Putamen (tissue), 1 donor: ENCODE measurements around the gene CLDN10.
"Not testable (repeated sequence)": the region's sequence is repeated elsewhere in the genome, so short reads cannot be mapped to it uniquely, and the experiment has no call there.

Experiments used
- DNase-seq: peaks from one replicate; pipeline ENCODE4 v3.0.0-alpha.2; 2016; ENCODE audit warnings: low spot score

CLDN10 gene

DNA sequence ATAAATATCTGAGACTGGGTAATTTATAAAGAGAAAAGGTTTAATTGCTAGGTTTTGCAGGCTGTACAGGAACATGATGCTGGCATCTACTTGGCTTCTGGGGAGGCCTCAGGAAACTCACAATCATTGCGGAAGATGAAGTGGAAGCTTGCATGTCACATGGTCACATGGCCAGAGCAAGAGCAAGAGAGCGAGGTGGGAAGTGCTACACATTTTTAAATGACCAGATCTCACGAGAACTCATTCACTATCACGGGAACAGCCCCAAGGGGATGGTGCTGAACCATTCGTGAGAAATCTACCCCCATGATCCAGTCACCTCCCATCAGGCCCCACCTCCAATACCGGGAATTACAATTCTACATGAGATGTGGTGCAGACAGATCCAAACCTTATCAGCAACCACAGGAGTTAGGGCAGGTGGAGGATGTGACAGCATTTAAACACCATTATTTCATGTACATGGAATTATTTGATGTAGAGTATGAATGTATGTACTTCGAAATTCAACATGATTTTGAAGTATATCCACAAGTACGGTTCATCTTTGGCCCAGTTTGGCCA lies 10.5 kb upstream of the CLDN10 start:
- no peak for DNase-seq

DNA sequence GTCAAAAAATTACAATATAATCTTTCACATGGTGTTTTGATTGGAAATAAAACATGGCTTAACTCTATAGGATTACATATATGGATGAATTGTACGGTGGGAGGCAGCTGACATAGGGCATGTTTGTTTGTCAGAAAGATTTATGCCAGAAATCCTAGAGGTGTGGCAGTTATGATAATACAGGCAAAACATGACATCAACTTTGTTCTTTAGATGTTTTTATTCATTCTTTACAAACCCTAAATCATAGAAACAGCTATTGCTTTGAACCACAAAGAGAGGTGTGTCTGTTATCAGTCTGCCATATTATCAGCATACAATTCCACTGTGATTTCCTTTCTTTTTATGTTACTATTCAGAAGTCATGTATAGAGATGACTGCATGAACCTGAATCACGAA lies 8.2 kb upstream of the CLDN10 start:
- no peak for DNase-seq

DNA sequence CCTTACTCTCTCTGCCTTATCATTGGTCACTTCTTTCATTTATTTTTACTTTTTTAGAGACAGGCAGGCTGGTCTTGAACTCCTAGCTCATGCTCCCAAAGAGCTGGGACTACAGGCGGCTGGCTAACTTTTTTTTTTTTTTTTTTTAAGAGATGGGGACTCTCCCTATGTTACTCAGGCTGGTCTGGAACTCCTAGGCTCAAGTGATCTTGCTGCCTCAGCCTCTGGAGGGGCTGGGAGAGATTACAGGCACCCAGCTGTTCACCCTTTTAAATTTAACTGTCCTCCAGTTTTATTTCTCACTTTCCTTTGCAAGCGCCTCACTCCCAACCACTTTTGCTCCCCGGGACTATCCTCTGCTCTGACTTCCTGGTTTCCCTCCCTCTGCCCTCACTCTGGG lies 5.6 kb upstream of the CLDN10 start:
- no peak for DNase-seq

DNA sequence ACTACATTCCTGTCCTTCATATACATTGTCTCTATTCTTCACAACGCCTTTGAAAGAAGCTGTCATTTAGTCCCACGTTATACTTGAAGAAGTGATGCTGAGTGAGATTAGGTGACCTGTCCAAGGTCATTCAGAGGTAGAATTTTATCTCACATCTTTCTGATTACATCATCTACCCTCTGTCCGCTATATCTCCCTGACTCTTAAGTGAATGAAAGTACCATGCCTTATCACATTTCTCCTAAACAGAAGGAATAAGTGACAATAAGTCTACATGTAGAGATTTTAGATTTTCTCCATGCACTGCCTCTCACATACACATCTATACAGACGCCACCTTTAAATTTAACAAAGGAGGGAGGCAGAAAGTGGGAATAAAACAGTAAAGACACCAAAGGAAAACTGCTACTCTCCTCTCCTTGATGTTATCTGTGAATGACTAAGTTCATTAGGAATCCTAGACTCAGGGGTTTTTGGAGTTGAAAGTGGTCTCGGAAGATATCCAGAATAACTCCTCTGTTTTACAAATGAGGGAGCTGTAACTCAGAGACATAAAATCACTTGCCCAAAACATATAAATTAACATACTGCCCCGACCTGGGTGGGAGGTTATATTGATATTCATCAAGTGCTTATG lies 4.9 kb upstream of the CLDN10 start:
- no peak for DNase-seq

DNA sequence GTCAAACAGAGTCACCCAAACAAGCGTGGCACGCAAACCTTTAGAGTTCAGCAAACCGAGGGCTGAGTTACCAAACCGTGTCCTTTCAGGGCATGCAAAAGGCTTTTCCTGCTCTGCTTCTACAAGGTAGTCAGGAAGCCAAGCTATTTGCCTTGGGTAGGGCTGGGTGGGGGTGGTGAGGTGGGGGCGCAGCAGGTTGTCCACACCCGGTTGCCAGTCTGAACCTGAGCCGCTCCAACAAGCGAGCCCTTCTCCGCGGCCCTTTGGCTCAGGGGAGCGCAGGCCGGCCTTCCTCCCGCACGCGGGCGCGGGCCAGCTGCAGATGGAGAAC lies 347 bp upstream of the CLDN10 start:
- DNase-seq = no peak

DNA sequence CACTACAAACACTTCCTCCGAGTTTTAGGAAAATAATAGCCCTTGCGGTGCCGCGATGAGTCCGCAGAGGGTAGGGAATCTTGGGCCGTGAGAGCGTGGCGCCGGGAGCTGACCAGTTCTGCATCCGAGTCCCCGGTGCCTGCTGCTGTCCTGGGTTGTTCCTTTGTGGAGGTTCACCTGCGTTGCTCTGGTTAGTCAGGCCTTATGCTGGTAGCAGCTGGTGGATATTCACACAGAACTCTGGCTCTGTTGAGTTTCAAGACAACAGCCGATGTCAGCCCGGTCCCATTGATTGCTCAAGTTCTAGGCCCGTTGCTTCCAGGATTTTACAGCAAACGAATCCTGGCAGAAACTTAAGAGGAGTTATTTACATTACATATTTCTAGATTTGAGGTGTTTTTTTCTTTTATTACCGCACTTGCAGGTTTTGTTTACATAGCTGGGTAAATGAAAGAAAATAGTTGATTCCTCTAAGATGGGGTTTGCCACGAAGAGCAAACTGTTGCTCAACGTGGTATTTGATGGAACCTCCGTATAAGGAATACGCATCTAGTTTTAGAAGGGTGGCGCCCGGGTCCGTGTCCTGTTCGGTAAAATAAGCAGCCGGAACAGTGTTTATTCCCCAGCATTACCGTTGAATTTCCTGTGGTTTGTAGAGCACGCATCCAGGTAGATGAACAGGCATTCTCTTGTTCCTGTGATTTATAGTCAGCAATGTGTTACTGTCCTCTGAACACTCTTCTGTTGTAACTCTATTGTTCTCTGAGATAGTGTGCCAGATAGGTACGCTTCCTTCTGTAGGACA lies 1.3 kb downstream of the CLDN10 start:
- DNase-seq = no peak

DNA sequence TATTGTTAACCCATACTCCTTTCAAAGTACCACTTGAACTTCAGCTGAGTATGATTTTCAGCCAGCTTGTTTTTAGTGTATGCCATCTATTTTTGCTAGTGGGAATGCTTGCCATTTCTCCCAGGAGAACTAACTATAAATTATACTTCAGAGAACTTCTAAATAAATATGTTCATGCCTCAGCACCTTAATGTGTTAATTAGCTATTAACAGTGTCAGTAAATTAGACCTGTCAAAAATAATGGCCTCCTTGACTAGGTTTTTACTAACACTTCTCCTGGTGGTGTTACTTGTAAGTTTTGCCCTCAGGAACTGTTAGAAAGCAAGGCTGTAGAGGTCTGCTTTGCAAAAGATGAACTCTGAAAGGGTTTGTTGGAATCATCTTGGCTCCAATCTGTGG lies 4.5 kb downstream of the CLDN10 start:
- DNase-seq = no peak

DNA sequence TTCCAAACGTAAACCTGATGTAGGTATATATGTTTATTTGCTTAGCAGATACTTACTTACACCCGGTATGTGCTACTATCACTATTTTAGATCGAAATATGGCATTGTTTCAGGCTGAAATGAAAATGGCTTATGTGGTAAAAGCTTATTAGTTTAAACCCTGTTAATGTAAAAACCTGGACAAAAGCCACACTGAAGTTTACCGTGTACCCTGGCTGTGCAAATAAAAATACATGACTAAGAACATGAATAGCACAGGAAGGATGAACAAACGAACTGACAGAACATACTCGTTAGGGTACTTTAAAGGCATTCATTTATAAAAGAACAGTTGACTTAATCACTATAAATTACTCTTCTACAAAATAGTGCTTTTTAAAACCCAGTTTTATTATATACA lies 6.6 kb downstream of the CLDN10 start:
- no peak for DNase-seq

DNA sequence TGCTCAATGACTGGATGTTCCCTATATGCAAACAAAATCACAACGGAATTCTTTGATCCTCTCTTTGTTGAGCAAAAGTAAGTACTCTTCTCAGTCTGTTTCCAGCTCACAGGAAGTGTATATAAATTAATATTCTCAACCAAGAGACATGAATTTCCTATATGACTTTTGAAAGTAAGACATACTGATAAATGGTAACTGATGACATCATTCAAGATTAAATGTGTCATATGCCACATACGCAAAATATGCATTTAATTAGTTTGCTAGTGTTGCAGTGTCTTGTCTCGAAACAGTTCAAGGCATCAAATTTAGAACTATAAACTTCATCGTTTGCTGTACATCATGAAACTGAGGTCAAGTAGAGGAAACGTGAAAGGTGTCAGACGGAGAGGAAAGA lies 7.9 kb downstream of the CLDN10 start:
- DNase-seq = no peak

DNA sequence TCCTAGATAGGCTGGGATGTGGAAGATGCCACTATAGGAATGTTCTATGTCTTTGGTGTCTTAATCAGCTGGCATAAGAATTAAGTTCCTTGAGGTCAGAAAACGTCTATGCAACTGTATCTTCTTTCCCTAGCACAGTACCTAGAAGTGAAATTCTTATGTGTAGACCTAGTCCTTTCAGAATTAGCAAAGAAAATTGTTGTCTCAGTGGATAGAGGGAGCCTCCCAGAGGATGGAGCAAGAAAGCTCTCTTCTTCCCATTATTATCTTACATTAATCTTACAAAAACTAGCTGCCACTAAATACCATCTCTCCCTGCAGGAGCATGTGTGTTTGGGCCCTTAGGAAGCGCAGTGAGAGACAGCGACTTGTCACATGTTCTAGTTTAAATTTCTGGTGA lies 11.6 kb downstream of the CLDN10 start:
- DNase-seq = no peak

DNA sequence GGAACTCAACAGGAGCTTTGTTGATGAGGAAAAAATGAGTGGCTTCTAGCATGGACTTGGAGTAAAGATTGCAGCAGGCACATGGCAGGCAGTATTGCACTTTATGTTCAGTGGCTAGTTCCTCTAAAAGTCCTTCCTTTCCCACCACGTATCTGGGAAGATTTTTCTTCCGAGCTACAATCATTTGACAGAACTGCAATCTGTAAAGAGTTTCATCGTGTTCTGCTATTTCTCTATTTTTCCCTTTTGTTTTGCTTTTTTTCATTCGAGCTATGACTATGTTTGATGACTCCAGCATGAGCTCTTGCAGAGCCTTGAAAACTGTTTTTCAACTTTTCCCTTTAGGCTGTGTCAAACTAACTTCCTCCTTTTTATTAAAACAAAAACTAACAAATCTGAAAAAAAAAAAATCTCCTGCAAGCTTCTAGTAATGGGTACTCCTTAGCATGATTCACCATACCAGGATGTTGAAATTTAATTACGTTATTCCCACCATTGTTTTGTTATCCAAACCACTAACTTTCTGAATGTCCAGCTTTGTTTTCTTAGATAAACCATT lies 12.3 kb downstream of the CLDN10 start:
- DNase-seq = no peak

DNA sequence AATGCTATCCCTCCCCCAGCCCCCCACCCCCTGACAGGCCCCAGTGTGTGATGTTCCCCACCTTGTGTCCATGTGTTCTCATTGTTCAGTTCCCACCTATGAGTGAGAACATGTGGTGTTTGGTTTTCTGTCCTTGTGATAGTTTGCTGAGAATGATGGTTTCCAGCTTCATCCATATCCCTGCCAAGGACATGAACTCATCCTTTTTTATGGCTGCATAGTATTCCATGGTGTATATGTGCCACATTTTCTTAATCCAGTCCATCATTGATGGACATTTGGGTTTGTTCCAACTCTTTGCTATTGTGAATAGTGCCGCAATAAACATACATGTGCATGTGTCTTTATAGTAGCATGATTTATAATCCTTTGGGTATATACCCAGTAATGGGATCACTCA lies 13.2 kb downstream of the CLDN10 start:
- DNase-seq = not testable (repeated sequence)

DNA sequence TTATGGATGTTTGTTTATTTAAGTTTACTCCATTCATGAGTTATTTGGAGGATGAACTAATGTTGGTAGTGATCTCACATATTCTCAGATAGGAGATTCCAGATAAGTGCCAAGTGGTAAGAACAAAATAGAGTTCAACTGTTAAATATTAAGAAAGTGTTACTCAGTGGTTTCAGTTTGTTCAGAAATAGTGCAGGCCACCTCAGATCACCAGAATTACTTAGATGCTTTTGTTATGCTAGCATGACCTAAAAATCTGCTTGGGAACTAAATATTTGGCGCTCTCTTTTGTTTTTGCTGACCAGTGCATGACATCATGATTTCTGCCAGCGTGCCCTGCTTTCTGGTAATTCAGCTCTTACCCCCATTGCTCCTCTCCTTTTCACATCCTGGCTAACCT lies 15.6 kb downstream of the CLDN10 start:
- DNase-seq = no peak

DNA sequence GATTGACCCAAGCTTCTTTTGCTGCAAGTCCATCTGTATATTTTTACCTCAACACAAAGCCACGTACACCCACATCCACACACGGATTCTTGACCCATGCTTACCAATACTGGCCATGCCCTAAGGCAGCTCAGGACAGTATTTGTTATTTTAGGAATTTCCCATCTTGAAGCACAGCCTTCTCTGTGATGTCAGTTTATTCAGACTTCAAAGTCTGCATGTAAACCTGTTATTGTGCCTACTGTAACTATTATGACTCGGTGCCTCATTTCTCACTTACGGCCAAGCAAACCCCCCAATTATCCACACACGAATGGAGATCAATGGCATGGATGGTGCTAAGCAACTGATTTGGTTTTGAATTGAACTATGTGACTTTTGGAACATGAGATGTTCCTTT lies 17.5 kb downstream of the CLDN10 start:
- DNase-seq = no peak

DNA sequence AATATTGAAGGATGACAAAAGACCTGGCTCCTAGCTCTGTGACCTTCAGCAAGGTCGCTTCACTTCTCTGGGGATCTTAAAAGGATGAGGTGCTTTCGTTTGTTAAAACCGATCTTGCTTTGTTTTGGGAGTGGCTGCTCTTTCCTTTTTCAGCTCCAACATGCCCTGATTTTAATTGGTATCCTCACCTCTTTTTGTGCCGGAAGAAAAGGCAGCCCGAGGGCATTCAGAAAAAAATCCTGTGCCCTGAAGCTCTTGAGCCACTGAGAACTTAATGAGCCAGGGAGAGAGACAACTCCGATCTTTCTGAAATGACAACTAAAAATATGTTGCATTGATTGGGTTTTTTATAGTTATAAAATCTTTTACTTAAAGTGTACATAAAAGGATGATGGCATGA lies 19.4 kb downstream of the CLDN10 start:
- DNase-seq = no peak

DNA sequence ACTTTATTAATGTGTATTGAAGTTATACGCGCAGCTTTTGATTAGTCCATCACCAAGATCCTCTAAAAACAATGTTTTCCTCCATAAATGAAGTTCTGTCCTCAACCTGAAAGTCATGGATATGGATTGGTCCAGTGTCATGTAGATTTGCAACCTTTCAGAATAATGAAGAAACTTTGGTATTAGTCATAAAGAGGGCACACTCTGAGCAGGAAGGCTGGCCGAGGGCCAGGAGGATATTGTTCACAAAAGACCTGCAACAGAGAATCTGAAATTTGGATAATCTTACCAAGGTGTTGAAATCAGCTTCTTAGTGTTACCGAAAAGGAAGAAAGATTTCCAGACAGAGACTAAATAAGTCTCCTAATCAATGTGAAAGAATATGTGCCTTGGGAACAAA lies 20.7 kb downstream of the CLDN10 start:
- DNase-seq = no peak

DNA sequence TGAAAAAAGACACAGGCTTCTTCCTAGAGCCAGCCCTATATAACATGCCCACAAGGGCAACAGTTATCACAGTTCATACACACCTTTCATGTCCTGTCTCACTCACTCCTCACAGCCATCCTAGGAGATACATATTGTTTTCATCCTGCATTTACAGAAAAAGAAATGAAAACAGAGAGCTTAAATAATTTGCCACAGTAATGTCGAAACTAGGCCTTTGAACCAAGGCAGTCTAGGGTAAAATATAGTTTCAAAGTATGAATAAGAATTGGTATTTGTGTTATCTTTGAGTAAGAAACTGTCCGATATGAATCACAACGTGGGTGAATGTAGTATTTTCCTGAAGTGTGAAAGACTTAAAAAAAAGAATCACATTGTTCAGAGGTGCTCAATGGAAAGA lies 26.8 kb downstream of the CLDN10 start:
- DNase-seq = no peak

DNA sequence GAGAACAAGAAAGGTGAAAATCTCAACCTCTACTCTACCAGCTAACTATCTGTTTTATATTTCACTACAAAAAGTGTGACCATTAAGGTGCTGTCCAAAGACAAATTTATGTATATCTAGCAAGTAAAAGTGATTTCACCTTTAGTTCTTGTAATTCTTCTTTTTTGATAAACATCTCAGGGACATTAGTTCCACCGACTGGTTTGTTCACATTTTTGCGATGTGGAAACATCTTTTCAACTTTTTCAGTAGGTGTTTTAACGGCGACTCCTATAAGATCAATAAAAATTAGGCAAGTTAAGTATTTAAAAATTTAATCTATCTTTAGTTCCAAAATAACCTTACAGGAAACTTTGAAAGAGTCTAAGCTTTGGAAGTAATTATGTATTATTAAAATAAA lies 33.3 kb downstream of the CLDN10 start:
- DNase-seq = no peak

DNA sequence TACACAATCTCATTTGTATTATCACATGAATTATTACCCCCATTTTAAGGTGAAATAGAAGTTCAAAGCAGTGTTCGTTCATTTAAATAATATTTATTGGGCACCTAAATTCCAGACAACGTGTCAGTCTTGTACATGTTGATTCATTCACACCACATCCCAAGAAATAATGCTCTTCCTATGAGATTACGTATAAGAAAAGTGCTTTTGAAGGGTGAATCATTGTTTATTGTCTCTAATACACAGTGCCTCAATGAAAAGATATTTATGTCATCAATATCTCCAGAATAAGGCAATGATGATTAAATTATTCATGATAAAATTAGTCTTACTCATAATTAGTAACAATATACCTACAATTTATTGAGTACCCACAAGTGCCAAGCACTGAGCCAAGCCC lies 35.6 kb downstream of the CLDN10 start:
- no peak for DNase-seq

DNA sequence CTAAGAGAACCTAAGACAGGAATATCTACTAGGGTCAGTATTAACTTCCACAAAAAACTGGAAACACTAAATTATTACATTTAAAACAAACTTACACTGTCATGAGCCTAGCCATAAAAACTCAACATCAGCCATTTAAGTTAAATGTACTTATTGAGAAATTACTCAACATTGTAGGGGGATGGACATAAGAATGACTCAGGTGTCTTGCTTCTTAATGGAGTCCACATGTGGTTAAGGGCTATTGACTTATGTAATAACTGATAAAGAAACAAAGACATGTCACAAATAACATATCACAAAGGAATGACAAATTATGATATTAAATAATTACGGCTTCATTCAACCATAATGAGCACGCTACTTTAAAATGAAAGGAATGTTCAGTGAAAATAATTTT lies 36.2 kb downstream of the CLDN10 start:
- DNase-seq = no peak

DNA sequence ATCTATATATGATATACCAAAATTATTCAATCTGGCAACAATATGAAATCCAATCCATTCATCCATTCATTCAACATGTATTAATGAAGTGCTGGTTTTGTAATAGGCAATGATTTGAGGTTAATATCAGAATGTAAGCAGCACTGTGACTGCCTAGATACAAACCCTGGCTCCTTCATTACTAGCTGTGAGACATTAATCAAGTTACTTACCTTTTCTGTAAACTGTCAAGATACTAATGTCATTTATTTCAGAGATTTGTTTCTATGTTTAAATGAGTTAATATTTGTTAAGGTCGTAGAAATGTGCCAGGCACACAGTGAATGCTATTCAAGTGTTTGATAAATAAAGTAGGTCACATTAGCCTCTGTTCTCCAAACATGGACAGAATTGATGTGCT lies 40.9 kb downstream of the CLDN10 start:
- DNase-seq = no peak

DNA sequence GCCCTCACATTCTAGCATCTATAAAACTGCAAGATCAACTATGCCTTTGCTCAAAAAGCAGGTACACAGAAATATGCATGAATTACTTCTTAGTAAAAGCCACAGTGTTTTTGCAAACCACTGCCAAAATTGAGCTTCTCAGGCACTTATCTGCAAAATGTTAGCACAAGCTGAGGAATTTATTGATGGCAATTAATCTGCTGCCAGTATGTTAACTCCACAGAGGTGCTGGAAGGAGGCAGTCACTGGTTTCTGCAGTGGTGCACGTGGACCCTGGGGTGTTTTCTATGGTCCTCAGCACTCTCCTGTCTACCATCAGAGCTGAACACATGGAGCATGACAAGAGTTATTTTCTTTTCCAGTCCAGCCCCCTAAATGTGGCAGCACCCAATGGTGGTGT lies 44.2 kb downstream of the CLDN10 start:
- no peak for DNase-seq

DNA sequence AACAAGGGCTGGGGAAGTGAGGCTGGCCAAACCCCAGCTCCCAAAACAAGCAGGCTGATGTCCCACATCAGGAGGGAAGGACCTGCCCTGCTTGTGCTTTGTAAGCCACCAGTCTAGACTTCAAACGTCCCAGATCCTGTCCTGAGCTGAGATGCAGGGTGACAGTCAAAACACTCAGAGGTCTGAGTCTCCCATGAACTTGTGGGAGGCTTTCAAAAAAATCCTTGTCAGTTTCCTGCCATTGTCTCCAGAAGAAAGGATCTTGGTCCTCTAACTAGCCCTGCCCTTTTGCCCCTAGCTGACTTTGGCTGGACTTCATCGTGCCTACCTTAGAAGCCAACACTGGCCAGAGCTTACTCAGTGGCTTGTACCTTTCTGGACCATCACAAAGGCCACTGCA lies 48.7 kb downstream of the CLDN10 start:
- no peak for DNase-seq

DNA sequence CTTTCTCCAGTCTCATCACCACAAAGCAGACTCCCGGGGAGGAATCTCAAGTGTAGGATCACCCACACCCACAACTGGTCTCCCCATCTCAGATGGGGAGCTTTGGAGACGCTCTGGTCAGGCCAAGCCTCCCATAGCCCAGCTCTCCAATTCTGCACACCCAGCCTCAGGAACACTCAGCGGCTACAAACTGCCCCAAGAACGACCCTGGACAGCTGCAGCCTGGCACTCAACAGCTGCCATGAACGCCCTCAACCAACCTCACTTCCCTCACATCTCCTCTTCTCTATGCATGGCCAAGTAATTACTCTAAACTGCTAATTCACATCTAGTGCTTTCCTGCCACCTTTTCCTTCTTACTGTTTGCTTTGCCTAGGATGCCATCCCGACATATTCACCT lies 49.4 kb downstream of the CLDN10 start:
- no peak for DNase-seq
